Measurements from ENCODE around the gene TRAF2.

GRCh38 chr9:136947955-136948510, 61.7 kb downstream of the TRAF2 start:
- TF ChIP-seq, protein P1, sequence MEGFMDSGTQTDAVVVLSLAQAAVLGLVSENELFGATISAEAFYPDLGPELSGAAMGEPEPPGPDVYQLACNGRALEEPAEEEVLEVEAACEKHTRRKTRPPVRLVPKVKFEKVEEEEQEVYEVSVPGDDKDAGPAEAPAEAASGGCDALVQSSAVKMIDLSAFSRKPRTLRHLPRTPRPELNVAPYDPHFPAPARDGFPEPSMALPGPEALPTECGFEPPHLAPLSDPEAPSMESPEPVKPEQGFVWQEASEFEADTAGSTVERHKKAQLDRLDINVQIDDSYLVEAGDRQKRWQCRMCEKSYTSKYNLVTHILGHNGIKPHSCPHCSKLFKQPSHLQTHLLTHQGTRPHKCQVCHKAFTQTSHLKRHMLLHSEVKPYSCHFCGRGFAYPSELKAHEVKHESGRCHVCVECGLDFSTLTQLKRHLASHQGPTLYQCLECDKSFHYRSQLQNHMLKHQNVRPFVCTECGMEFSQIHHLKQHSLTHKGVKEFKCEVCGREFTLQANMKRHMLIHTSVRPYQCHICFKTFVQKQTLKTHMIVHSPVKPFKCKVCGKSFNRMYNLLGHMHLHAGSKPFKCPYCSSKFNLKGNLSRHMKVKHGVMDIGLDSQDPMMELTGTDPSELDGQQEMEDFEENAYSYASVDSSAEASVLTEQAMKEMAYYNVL (CRISPR knock-in tag; IDR thresholded peaks at IDR 0.05; ENCODE audit: borderline replicate concordance): no peak
- TF ChIP-seq RFX5 (IDR thresholded peaks at IDR 0.05; ENCODE audit: low read depth, low read length) (no peak), EED (CRISPR knock-in tag; IDR thresholded peaks at IDR 0.05) (no peak), MAFK (conservative IDR thresholded peaks at IDR 0.05 in 1 of 2, IDR thresholded peaks at IDR 0.05 in 1 of 2; ENCODE audit: low read length in 2 of 2) (no peak), YEATS4 (CRISPR knock-in tag; IDR thresholded peaks at IDR 0.05; ENCODE audit: borderline replicate concordance) (no peak), CHD2 (IDR thresholded peaks at IDR 0.05; ENCODE audit: low read depth, low read length) (no peak), ELF1 (CRISPR knock-in tag; IDR thresholded peaks at IDR 0.05) (no peak), MYC (CRISPR knock-in tag; IDR thresholded peaks at IDR 0.05; ENCODE audit: borderline replicate concordance) (peak; percentile 64; the same call in 1 of the 2 replicates), REPIN1 (CRISPR knock-in tag; IDR thresholded peaks at IDR 0.05; ENCODE audit: borderline replicate concordance, low read depth) (no peak), ISL2 (CRISPR knock-in tag; IDR thresholded peaks at IDR 0.05) (no peak)
- TF ChIP-seq, protein P2, sequence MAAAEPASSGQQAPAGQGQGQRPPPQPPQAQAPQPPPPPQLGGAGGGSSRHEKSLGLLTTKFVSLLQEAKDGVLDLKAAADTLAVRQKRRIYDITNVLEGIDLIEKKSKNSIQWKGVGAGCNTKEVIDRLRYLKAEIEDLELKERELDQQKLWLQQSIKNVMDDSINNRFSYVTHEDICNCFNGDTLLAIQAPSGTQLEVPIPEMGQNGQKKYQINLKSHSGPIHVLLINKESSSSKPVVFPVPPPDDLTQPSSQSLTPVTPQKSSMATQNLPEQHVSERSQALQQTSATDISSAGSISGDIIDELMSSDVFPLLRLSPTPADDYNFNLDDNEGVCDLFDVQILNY (CRISPR knock-in tag; conservative IDR thresholded peaks at IDR 0.05): no peak
- TF ChIP-seq, protein P3, sequence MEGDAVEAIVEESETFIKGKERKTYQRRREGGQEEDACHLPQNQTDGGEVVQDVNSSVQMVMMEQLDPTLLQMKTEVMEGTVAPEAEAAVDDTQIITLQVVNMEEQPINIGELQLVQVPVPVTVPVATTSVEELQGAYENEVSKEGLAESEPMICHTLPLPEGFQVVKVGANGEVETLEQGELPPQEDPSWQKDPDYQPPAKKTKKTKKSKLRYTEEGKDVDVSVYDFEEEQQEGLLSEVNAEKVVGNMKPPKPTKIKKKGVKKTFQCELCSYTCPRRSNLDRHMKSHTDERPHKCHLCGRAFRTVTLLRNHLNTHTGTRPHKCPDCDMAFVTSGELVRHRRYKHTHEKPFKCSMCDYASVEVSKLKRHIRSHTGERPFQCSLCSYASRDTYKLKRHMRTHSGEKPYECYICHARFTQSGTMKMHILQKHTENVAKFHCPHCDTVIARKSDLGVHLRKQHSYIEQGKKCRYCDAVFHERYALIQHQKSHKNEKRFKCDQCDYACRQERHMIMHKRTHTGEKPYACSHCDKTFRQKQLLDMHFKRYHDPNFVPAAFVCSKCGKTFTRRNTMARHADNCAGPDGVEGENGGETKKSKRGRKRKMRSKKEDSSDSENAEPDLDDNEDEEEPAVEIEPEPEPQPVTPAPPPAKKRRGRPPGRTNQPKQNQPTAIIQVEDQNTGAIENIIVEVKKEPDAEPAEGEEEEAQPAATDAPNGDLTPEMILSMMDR (CRISPR knock-in tag; IDR thresholded peaks at IDR 0.05): peak; percentile 97
